Parathyroid adenoma (tissue), 2 donors: ENCODE measurements around the gene KRTAP5-1.

ENCODE experiments used
- H2AFZ ChIP-seq: fragments of 300-600 bp; sonication (generic); one replicate; pipeline ENCODE4 v1.7.0; 2017; ENCODE audit warnings: antibody characterized with exemption, mild to moderate bottlenecking
- H3K27ac ChIP-seq: fragments of 300-600 bp; sonication (generic); one replicate; pipeline ENCODE4 v1.7.0; 2017
- H3K27me3 ChIP-seq: fragments of 300-600 bp; sonication (generic); one replicate; pipeline ENCODE4 v1.7.0; 2017; ENCODE audit warnings: low read length; ENCODE audit not compliant: control insufficient read depth, insufficient read depth
- H3K36me3 ChIP-seq: fragments of 300-600 bp; sonication (generic); one replicate; pipeline ENCODE4 v1.7.0; 2017; ENCODE audit warnings: low read length; ENCODE audit not compliant: control insufficient read depth, insufficient read depth
- H3K4me1 ChIP-seq: fragments of 300-600 bp; sonication (generic); one replicate; pipeline ENCODE4 v1.7.0; 2017; ENCODE audit warnings: control low read depth
- H3K4me2 ChIP-seq: fragments of 300-600 bp; sonication (generic); one replicate; pipeline ENCODE4 v1.7.0; 2017; ENCODE audit warnings: low read length
- H3K4me3 ChIP-seq: fragments of 300-600 bp; sonication (generic); one replicate; pipeline ENCODE4 v1.7.0; 2017; ENCODE audit warnings: low read depth, low read length
- H3K79me2 ChIP-seq: fragments of 300-600 bp; sonication (generic); one replicate; pipeline ENCODE4 v1.7.0; 2017; ENCODE audit warnings: control low read depth
- H3K9ac ChIP-seq: fragments of 300-600 bp; sonication (generic); one replicate; pipeline ENCODE4 v1.7.0; 2017; ENCODE audit warnings: mild to moderate bottlenecking
- H3K9me3 ChIP-seq: fragments of 300-600 bp; sonication (generic); one replicate; pipeline ENCODE4 v1.7.0; 2017; ENCODE audit warnings: low read length; ENCODE audit not compliant: control insufficient read depth
- CTCF ChIP-seq: fragments of 300-600 bp; sonication (generic); IDR thresholded peaks from one replicate; pipeline ENCODE4 v1.7.0; 2017; ENCODE audit warnings: antibody characterized with exemption, mild to moderate bottlenecking
- donor health status: primary hyperparathyroidism.

The KRTAP5-1 gene

DNA sequence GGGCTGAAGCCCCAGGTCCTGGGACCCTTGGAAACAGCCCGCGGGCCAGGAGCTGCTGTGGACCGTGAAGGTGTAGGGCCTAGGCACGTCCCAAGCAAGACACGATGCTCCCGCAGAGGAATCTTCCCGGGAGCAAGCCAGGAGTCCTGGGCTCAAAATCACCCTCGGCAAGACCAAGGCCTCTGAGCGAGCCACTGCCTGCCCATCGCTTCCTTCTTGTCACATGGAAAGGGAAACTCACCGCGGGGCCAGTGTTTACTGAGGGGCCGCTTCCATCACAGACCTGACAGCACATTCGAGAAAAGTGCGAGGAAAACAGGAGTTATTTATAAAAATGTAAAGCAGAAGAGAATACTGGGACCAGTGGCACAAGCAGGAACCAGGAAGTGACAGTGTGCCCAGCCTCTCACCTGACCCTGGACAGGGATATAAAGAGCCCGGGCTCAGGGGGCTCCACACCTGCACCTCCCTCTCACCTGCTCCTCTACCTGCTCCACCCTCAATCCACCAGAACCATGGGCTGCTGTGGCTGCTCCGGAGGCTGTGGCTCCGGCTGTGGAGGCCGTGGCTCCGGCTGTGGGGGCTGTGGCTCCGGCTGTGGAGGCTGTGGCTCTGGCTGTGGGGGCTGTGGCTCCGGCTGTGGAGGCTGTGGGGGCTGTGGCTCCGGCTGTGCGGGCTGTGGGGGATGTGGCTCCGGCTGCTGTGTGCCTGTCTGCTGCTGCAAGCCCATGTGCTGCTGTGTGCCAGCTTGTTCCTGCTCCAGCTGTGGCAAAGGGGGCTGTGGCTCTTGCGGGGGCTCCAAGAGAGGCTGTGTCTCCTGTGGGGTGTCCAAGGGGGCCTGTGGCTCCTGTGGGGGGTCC, 44.5 kb upstream of the KRTAP5-1 start, which contains the start of gene KRTAP5-5:
Gene KRTAP5-5, plus strand, starts transcription at position 450 of the 860 bp plus-strand sequence. Its CDS starts 66 bp downstream, at position 516.
- Histone ChIP-seq H3K4me3 (no peak within 1 kb of the TSS), H3K36me3 (no peaks in the 10 kb centered on the region), H3K9me3 (no peaks in the 10 kb centered on the region), H2AFZ (no peak within 1 kb of the TSS), H3K27ac (no peak within 1 kb of the TSS), H3K4me2 (no peak within 1 kb of the TSS), H3K79me2 (no peaks in the 10 kb centered on the region), H3K27me3 (no peaks in the 10 kb centered on the region), H3K4me1 (no peaks in the 10 kb centered on the region), H3K9ac (no peak within 1 kb of the TSS)
- TF ChIP-seq CTCF, result no peak

- Histone ChIP-seq H3K27ac (no peak overlapping the region), H3K9ac (no peak overlapping the region), H3K36me3 (no peaks in the 10 kb centered on the region), H3K4me2 (no peak overlapping the region), H2AFZ (no peak overlapping the region), H3K4me1 (no peaks in the 10 kb centered on the region), H3K79me2 (no peaks in the 10 kb centered on the region), H3K27me3 (no peaks in the 10 kb centered on the region), H3K4me3 (no peak overlapping the region), H3K9me3 (no peaks in the 10 kb centered on the region)
- TF ChIP-seq CTCF, result peak; percentile 67
These were observed 43.6 kb upstream of the KRTAP5-1 start for GRCh38 chr11:1628506-1629325.

DNA sequence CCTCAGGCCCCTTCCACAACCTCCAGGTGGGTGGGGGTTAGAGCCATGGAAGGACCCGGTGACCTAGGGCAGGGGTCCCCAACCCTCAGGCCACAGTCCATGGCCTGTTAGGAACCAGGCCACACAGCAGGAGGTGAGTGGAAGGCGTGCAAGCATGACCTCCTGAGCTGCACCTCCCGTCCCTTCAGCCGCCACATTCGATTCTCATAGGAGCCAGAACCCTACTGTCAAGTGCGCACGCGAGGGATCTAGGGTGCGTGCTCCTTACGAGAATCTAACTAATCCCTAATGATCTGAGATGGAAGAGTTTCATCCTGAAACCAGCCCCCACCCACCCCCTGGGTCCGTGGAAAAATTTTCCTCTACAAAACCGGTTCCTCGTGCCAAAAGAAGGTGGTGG, 40.5 kb upstream of the KRTAP5-1 start:
- Histone ChIP-seq H3K79me2 (no peaks in the 10 kb centered on the region), H3K4me1 (no peaks in the 10 kb centered on the region), H3K27ac (no peak overlapping the region), H3K4me2 (no peak overlapping the region), H3K27me3 (no peaks in the 10 kb centered on the region), H3K9me3 (no peaks in the 10 kb centered on the region), H3K4me3 (no peak overlapping the region), H3K9ac (no peak overlapping the region), H3K36me3 (no peaks in the 10 kb centered on the region), H2AFZ (no peak overlapping the region)
- no peak for TF ChIP-seq CTCF

GRCh38 chr11:1624621-1625020, 39.5 kb upstream of the KRTAP5-1 start:
- no peaks in the 10 kb centered on the region for H3K79me2 ChIP-seq
- H3K4me1 ChIP-seq, result no peaks in the 10 kb centered on the region
- no peak overlapping the region for H3K27ac ChIP-seq
- H3K4me3 ChIP-seq, result no peak overlapping the region
- H3K9me3 ChIP-seq, result no peaks in the 10 kb centered on the region
- no peak overlapping the region for H2AFZ ChIP-seq
- TF ChIP-seq CTCF, result no peak
- H3K4me2 ChIP-seq, result no peak overlapping the region
- no peaks in the 10 kb centered on the region for H3K36me3 ChIP-seq
- no peaks in the 10 kb centered on the region for H3K27me3 ChIP-seq
- no peak overlapping the region for H3K9ac ChIP-seq
